H1 (cell line): ENCODE measurements around the gene LCN2. TPM values are rescaled to one million over a fixed set of nuclear protein-coding genes. Genes with fewer than 3 reads are reported as not detected.

Experiments used
- CTCF ChIA-PET: fragments of 300-600 bp; sonication (Branson Sonifier 250); formaldehyde crosslinking; loops from one replicate; lab custom pipeline; 2021; ENCODE audit not compliant: partially characterized antibody; lab: Charles Lee
- POLR2A ChIA-PET: fragments of 300-600 bp; sonication (Branson Sonifier 250); formaldehyde crosslinking; loops from one replicate; lab custom pipeline; 2021; ENCODE audit warnings: inconsistent platforms; ENCODE audit not compliant: partially characterized antibody; lab: Charles Lee
- DNase-seq, 2 experiments: peaks; one replicate each; pipeline versions ENCODE4 v3.0.0 to v3.0.0-alpha.2; 2010 to 2022; ENCODE audit warnings: low spot score in 2 of 2, low read depth in 1 of 2, mixed read lengths in 1 of 2
- FAIRE-seq: peaks from 2 replicates; lab custom pipeline; 2011; peaks lifted over from hg19 to GRCh38; lab: Jason Lieb, UNC
- H2AFZ ChIP-seq: 2 replicates; pipeline ENCODE4 v1.8.1; 2012; ENCODE audit warnings: low read length, inconsistent platforms
- H2AK5ac ChIP-seq: 2 replicates; pipeline ENCODE4 v1.6.1; 2013; ENCODE audit warnings: low read depth, low read length
- H2BK120ac ChIP-seq: replicated peaks from 2 replicates; pipeline ENCODE3; 2013; ENCODE audit warnings: low read depth, low read length, inconsistent platforms
- H2BK12ac ChIP-seq: 2 replicates; pipeline ENCODE4 v1.6.1; 2013; ENCODE audit warnings: low read depth, low read length
- H2BK15ac ChIP-seq: 2 replicates; pipeline ENCODE4 v1.6.1; 2013; ENCODE audit warnings: low read length
- H2BK20ac ChIP-seq: 2 replicates; pipeline ENCODE4 v1.6.1; 2013; ENCODE audit warnings: low read length
- H2BK5ac ChIP-seq: 2 replicates; pipeline ENCODE4 v1.6.1; 2013; ENCODE audit warnings: low read depth, low read length
- H3K14ac ChIP-seq: 2 replicates; pipeline ENCODE4 v1.6.1; 2013; ENCODE audit warnings: inconsistent platforms; ENCODE audit not compliant: insufficient read length
- H3K18ac ChIP-seq: 2 replicates; pipeline ENCODE4 v1.6.1; 2013; ENCODE audit warnings: low read length; ENCODE audit errors: extremely low read depth
- H3K23ac ChIP-seq: 2 replicates; pipeline ENCODE4 v1.6.1; 2013; ENCODE audit warnings: inconsistent platforms; ENCODE audit not compliant: insufficient read length
- H3K23me2 ChIP-seq: 2 replicates; pipeline ENCODE4 v1.6.1; 2013; ENCODE audit warnings: low read depth, low read length
- H3K27ac ChIP-seq: 2 replicates; pipeline ENCODE4 v1.6.1; 2011; ENCODE audit warnings: low read depth, low read length, inconsistent platforms
- H3K27me3 ChIP-seq, 4 experiments: replicated peaks in 1 of 4; 1 replicate in 1 of 4; 2 replicates in 3 of 4; pipeline versions ENCODE4 v1.6.1 to v1.8.1; 2011 to 2013; ENCODE audit warnings: low read length in 3 of 4, mild to moderate bottlenecking in 3 of 4, inconsistent platforms in 2 of 4, mixed read lengths in 2 of 4, moderate library complexity in 1 of 4; ENCODE audit not compliant: control insufficient read depth in 3 of 4, insufficient read depth in 3 of 4; ENCODE audit errors: extremely low read depth in 1 of 4
- H3K36me3 ChIP-seq, 4 experiments: 2 replicates each; pipeline versions ENCODE4 v1.6.1 to v1.8.1; 2011 to 2013; ENCODE audit warnings: mild to moderate bottlenecking in 4 of 4, low read length in 3 of 4, moderate library complexity in 2 of 4, control low read depth in 1 of 4, inconsistent platforms in 1 of 4; ENCODE audit not compliant: insufficient read depth in 4 of 4, control insufficient read depth in 2 of 4
- H3K4ac ChIP-seq: replicated peaks from 2 replicates; pipeline ENCODE3; 2013; ENCODE audit warnings: low read length, low read depth, mixed read lengths, inconsistent platforms; ENCODE audit not compliant: insufficient read length
- H3K4me1 ChIP-seq, 4 experiments: replicated peaks in 1 of 4; 1 replicate in 1 of 4; 2 replicates in 3 of 4; pipeline versions ENCODE4 v1.6.1 to v1.8.1; 2011 to 2013; ENCODE audit warnings: low read length in 3 of 4, inconsistent platforms in 2 of 4, mixed read lengths in 1 of 4; ENCODE audit not compliant: insufficient read depth in 4 of 4, control insufficient read depth in 3 of 4
- H3K4me2 ChIP-seq, 2 experiments: 2 replicates each; pipeline versions ENCODE4 v1.6.1 to v1.8.1; 2011 to 2013; ENCODE audit warnings: low read depth in 2 of 2, low read length in 2 of 2, control low read depth in 1 of 2, inconsistent platforms in 1 of 2, mild to moderate bottlenecking in 1 of 2; ENCODE audit not compliant: insufficient read depth in 1 of 2
- H3K4me3 ChIP-seq, 4 experiments: fragments of 200-600, 300-600 bp in 1 of 4; sonication (generic), shearing (Covaris generic), sonication (Bioruptor Twin) in 1 of 4; 2 replicates each; pipeline versions ENCODE4 v1.5.1 to v1.8.1; 2011 to 2016; ENCODE audit warnings: low read length in 4 of 4, low read depth in 3 of 4, control low read depth in 2 of 4, inconsistent platforms in 2 of 4, mild to moderate bottlenecking in 2 of 4, mixed read lengths in 1 of 4, moderate library complexity in 1 of 4; ENCODE audit not compliant: insufficient read depth in 2 of 4; ENCODE audit errors: extremely low read depth in 1 of 4
- H3K56ac ChIP-seq: replicated peaks from 2 replicates; pipeline ENCODE3; 2013; ENCODE audit warnings: low read depth, mild to moderate bottlenecking, mixed read lengths, low read length, inconsistent platforms; ENCODE audit not compliant: insufficient read length
- H3K79me1 ChIP-seq: 2 replicates; pipeline ENCODE4 v1.6.1; 2013; ENCODE audit warnings: low read depth, low read length, control low read depth
- H3K79me2 ChIP-seq, 2 experiments: 2 replicates each; pipeline versions ENCODE4 v1.6.1 to v1.8.1; 2012 to 2013; ENCODE audit warnings: low read length in 2 of 2, mild to moderate bottlenecking in 2 of 2, inconsistent platforms in 1 of 2; ENCODE audit not compliant: insufficient read depth in 2 of 2, control insufficient read depth in 1 of 2
- H3K9ac ChIP-seq, 4 experiments: replicated peaks in 1 of 4; 1 replicate in 1 of 4; 2 replicates in 3 of 4; pipeline versions ENCODE4 v1.6.1 to v1.8.1; 2011 to 2013; ENCODE audit warnings: low read depth in 3 of 4, low read length in 3 of 4, control low read depth in 2 of 4, mild to moderate bottlenecking in 2 of 4, moderate library complexity in 2 of 4, inconsistent platforms in 1 of 4; ENCODE audit errors: extremely low read depth in 1 of 4
- H3K9me3 ChIP-seq, 2 experiments: 2 replicates each; pipeline versions ENCODE4 v1.6.1 to v1.8.1; 2012 to 2013; ENCODE audit warnings: mild to moderate bottlenecking in 2 of 2, moderate library complexity in 2 of 2, control low read depth in 1 of 2, inconsistent platforms in 1 of 2, low read depth in 1 of 2, low read length in 1 of 2, mixed read lengths in 1 of 2; ENCODE audit not compliant: insufficient read depth in 2 of 2
- H4K20me1 ChIP-seq, 2 experiments: replicated peaks in 1 of 2; 2 replicates each; pipeline versions ENCODE3 to v1.8.1; 2011 to 2013; ENCODE audit warnings: inconsistent platforms in 2 of 2, low read length in 2 of 2, mild to moderate bottlenecking in 1 of 2; ENCODE audit not compliant: insufficient read depth in 2 of 2, control insufficient read depth in 1 of 2
- H4K5ac ChIP-seq: 2 replicates; pipeline ENCODE4 v1.6.1; 2013; ENCODE audit warnings: low read length, low read depth, mixed read lengths, inconsistent platforms; ENCODE audit not compliant: insufficient read length
- H4K8ac ChIP-seq: 2 replicates; pipeline ENCODE4 v1.8.0; 2013; ENCODE audit warnings: mild to moderate bottlenecking, moderate library complexity, low read length, inconsistent platforms; ENCODE audit not compliant: insufficient read depth; ENCODE audit errors: extremely low read depth
- H4K91ac ChIP-seq: replicated peaks from 2 replicates; pipeline ENCODE3; 2013; ENCODE audit warnings: low read length, mixed read lengths, inconsistent platforms; ENCODE audit not compliant: insufficient read length
- WGBS, 2 experiments: shearing (Covaris generic) in 1 of 2; methylation state at CpG; one replicate each; pipeline versions ENCODE4 v1.1.6 to v1.1.7; 2013 to 2015; ENCODE audit warnings: low lambda C conversion rate in 2 of 2, mixed read lengths in 2 of 2, inconsistent platforms in 1 of 2, low coverage in 1 of 2, missing lambda C conversion rate in 1 of 2; ENCODE audit not compliant: insufficient replicate concordance in 2 of 2, insufficient coverage in 1 of 2, insufficient read length in 1 of 2; ENCODE audit errors: extremely low coverage in 1 of 2, missing lambda C conversion rate in 1 of 2; 5-methylcytosine and 5-hydroxymethylcytosine counted together
- polyA plus RNA-seq, 7 experiments: library from polyadenylated mRNA; depleted of rRNA in 3 of 7; stranded (reverse) in 5 of 7; unstranded in 2 of 7; fragments of >200 nt in 5 of 7; fragments of 200-250 nt in 2 of 7; gene quantifications; 1 replicate in 5 of 7; 2 replicates in 1 of 7; 4 replicates in 1 of 7; pipeline versions ENCODE4 v1.2.1 to v1.2.3, GENCODE V29; 2011 to 2013; ENCODE audit warnings: missing spikeins in 2 of 7, mixed read lengths in 2 of 7
- total RNA-seq: library from RNA; stranded (reverse); fragmentation: NEBNext Ultra II Directional; extraction: Animal tissue kit (Norgen Biotek cat#: 25700); gene quantifications from 2 replicates; pipeline ENCODE4 v1.2.1, GENCODE V29; 2021

Gene LCN2
- total and polyA plus RNA-seq, 2 of the 8 experiments (the other 6 are each of a cell fraction or from before 2014, with no cell fraction given): 1.1 to 1.6 TPM

GRCh38 chr9:128193469-128194096, 44.3 kb downstream of the LCN2 start:
- Histone ChIP-seq H2BK15ac (no peak overlapping the region), H4K20me1 (no peaks in the 10 kb centered on the region), H3K23ac (no peak overlapping the region), H3K4me3 (peak overlapping the region in 1 of 4 experiments; percentile 42; a peak in 1 of 8 replicates), H3K79me2 (no peaks in the 10 kb centered on the region), H2BK120ac (no peak overlapping the region), H3K27ac (no peak overlapping the region), H4K5ac (no peak overlapping the region), H4K91ac (no peak overlapping the region), H3K4me2 (no peak overlapping the region), H3K4me1 (peaks cover 0 to 11% (median 4%) of the 10 kb centered on the region in 4 experiments; a peak in 4 of 7 replicates), H2BK5ac (no peak overlapping the region), H2BK12ac (no peak overlapping the region), H3K36me3 (peaks cover 0 to 5% (median 2%) of the 10 kb centered on the region in 4 experiments; a peak in 2 of 8 replicates), H3K18ac (no peak overlapping the region), H3K4ac (no peak overlapping the region), H2BK20ac (no peak overlapping the region), H2AK5ac (no peak overlapping the region), H3K79me1 (no peaks in the 10 kb centered on the region; the same call in 1 of the 2 replicates), H3K56ac (no peak overlapping the region), H3K27me3 (no peaks in the 10 kb centered on the region), H3K23me2 (peaks cover 10% of the 10 kb centered on the region; the same call in 1 of the 2 replicates), H2AFZ (no peak overlapping the region), H3K9me3 (no peaks in the 10 kb centered on the region), H4K8ac (no peak overlapping the region), H3K9ac (no peak overlapping the region), H3K14ac (no peak overlapping the region)
- ChIA-PET POLR2A (interaction anchor here (1.8 kb wide), 1 partner anchor 16 kb away, joined by 3 read pairs; no protein-coding TSS in a partner anchor), CTCF (interaction anchor here (0.6 to 2.1 kb wide), 3 partner anchors 8 to 76 kb away, joined by 3 to 6 read pairs (median 3); no protein-coding TSS in a partner anchor)
- DNase-seq: no peak
- FAIRE-seq: no peak
- 85% methylated on average over 14 of the region's 14 CpGs; no CpG with 5 or more reads in 1 of the 2 experiments for WGBS, 2 experiments
